Right lobe of liver (tissue), 6 donors: ENCODE results near the gene ANKRD13D. TPM values are rescaled to one million over a fixed set of nuclear protein-coding genes. Genes with fewer than 3 reads are reported as not detected.
"Not testable (repeated sequence)": the region's sequence is repeated elsewhere in the genome, so short reads cannot be mapped to it uniquely, and the experiment has no call there.

ENCODE experiments used
- ATAC-seq, 4 donors: fragments of 200-7000 bp; cut with Tn5 transposase; one replicate each; pipeline ENCODE4 v1.9.1; 2020; ENCODE audit warnings: mild to moderate bottlenecking in 4 of 4, moderate library complexity in 4 of 4
- DNase-seq, 3 donors: peaks; one replicate each; pipeline ENCODE4 v3.0.0-alpha.2; 2020
- H3K27ac ChIP-seq, 3 donors: fragments of 200-600 bp; one replicate each; pipeline ENCODE4 v1.8.0; 2022
- H3K27me3 ChIP-seq, 2 donors: fragments of 200-600 bp; one replicate each; pipeline ENCODE4 v1.8.0; 2022
- H3K36me3 ChIP-seq, 4 donors: fragments of 200-600 bp; sonication (generic) in 1 of 4; one replicate each; pipeline versions ENCODE4 v1.5.1 to v1.8.0; 2017 to 2022; ENCODE audit warnings: control low read depth in 1 of 4
- H3K4me1 ChIP-seq, 4 donors: fragments of 200-600 bp; sonication (generic) in 1 of 4; one replicate each; pipeline versions ENCODE4 v1.5.1 to v1.8.0; 2017 to 2022; ENCODE audit warnings: control low read depth in 1 of 4
- H3K4me3 ChIP-seq, 3 donors: fragments of 200-600 bp; one replicate each; pipeline ENCODE4 v1.8.0; 2022
- H3K9me3 ChIP-seq, 4 donors: fragments of 200-600 bp; sonication (generic) in 1 of 4; one replicate each; pipeline versions ENCODE4 v1.5.1 to v1.8.0; 2017 to 2022; ENCODE audit warnings: control low read depth in 1 of 4
- POLR2A ChIP-seq: fragments of 450-650 bp; IDR thresholded peaks from one replicate; pipeline ENCODE4 v1.6.1; 2017; ENCODE audit warnings: antibody characterized with exemption, mild to moderate bottlenecking
- WGBS: methylation state at CpG from one replicate; pipeline ENCODE4 v1.1.6; 2018; ENCODE audit warnings: low coverage, low lambda C conversion rate; ENCODE audit not compliant: insufficient coverage; ENCODE audit errors: missing lambda C conversion rate; 5-methylcytosine and 5-hydroxymethylcytosine counted together
- intact Hi-C, 2 donors: fragments of 100-400 bp; cut with DNase I; formaldehyde crosslinking; loops; one replicate each; pipeline versions ENCODE4 v1.11.2 to v1.14.1; 2022
- total RNA-seq, 6 experiments: library from RNA; depleted of rRNA in 2 of 6; stranded (reverse); fragments of >200 nt in 2 of 6; fragmentation: NEBNext Ultra II Directional in 3 of 6; extraction: Animal tissue kit (Norgen Biotek cat#: 25700) in 3 of 6; gene quantifications; one replicate each; pipeline versions ENCODE4 v1.1.0 to v1.2.4, GENCODE V29; 2016 to 2023
- TF ChIP-seq, protein P1 (sequence below), 4 donors: fragments of 200-600 bp in 3 of 4; fragments of 450-650 bp in 1 of 4; IDR thresholded peaks; one replicate each; pipeline versions ENCODE4 v1.5.1 to v1.8.0; 2016 to 2022; ENCODE audit warnings: antibody characterized with exemption in 4 of 4, mild to moderate bottlenecking in 2 of 4
- donor health status: DM: no; HTN: yes; CAD: no.
- donor health status: DM: no; HTN: no; CAD: no.
- donor health status: DM: no; HTN: no; CAD: no.
- donor health status: DM: no; HTN: yes; CAD: no.
- donor health status: DM: no; HTN: yes; CAD: no.

The ANKRD13D gene
- total RNA-seq, 6 experiments from 2014 or later: 7.7 to 14.1 (median 10.4) TPM

DNA sequence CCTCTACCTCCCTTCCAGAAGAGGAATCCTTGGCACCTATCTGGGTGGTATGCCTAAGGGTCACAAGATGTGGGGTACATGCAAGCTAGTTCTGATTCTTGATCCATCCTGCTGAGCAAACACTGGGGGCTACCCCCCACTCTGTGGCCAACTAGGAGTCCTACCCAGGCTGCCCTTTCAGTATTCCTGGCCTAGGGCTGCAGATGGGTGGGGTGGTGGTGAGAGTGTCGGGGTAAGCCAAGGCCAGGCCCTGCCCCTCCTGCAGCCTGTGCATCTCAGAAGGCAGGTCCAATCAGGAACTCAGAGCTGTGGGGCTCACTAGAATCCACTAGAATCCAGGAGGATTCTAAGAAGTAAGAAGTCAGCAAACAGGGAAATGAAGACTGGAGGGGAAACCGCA lies 25.1 kb downstream of the ANKRD13D start:
- Histone ChIP-seq H3K4me3 (no peak overlapping the region), H3K36me3 (peaks cover 0 to 9% (median 0%) of the 10 kb centered on the region in 4 donors), H3K9me3 (no peaks in the 10 kb centered on the region), H3K27ac (no peak overlapping the region), H3K4me1 (peaks cover 0 to 7% (median 0%) of the 10 kb centered on the region in 4 donors), H3K27me3 (no peaks in the 10 kb centered on the region)
- 100% methylated on average over 1 of the region's 2 CpGs for WGBS
- intact Hi-C loops: loop anchor here in 1 of 2 donors (5.0 kb wide), 1 partner anchor 52 kb away; no protein-coding TSS in a partner anchor
- DNase-seq (no peak), ATAC-seq (no peak)
- TF ChIP-seq POLR2A: no peak
- TF ChIP-seq, protein P1, sequence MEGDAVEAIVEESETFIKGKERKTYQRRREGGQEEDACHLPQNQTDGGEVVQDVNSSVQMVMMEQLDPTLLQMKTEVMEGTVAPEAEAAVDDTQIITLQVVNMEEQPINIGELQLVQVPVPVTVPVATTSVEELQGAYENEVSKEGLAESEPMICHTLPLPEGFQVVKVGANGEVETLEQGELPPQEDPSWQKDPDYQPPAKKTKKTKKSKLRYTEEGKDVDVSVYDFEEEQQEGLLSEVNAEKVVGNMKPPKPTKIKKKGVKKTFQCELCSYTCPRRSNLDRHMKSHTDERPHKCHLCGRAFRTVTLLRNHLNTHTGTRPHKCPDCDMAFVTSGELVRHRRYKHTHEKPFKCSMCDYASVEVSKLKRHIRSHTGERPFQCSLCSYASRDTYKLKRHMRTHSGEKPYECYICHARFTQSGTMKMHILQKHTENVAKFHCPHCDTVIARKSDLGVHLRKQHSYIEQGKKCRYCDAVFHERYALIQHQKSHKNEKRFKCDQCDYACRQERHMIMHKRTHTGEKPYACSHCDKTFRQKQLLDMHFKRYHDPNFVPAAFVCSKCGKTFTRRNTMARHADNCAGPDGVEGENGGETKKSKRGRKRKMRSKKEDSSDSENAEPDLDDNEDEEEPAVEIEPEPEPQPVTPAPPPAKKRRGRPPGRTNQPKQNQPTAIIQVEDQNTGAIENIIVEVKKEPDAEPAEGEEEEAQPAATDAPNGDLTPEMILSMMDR (IDR thresholded peaks at IDR 0.05): no peak

DNA sequence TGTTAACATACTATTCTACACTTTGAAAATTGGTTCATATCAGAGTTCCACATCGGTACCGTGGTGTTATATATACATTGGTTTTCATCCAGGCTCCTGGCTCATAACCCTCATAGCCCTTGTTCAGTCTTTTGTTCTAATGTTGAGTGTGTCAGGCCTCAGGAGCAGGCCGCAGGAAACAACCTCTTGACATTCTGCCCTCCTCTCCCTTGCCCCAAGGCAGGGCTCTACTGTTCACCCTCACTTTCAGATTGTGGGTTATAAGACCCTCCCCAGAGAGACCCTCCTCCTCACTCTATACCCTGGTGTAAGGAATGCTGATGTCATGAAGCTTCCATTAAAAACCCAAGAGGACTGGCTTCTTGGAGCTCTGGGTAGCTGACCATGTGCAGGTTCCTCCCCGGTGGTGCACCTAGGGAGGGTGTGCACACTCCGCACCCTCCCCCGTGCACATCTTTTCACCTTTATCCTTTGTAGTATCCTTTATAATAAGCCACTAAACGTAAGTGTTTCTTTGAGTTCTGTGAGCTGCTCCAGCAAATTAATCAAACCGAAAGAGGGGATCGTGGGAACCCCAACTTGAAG lies 26.3 kb downstream of the ANKRD13D start:
- Histone ChIP-seq H3K36me3 (no peaks in the 10 kb centered on the region), H3K4me1 (peaks cover 0 to 7% (median 0%) of the 10 kb centered on the region in 4 donors), H3K4me3 (no peak overlapping the region), H3K9me3 (no peaks in the 10 kb centered on the region), H3K27ac (no peak overlapping the region), H3K27me3 (no peaks in the 10 kb centered on the region)
- intact Hi-C loops: no loop called here
- no peak for DNase-seq
- WGBS: 86% methylated on average over 7 of the region's 9 CpGs
- TF ChIP-seq, protein P1 (IDR thresholded peaks at IDR 0.05): no peak
- no peak for TF ChIP-seq POLR2A
- no peak for ATAC-seq

GRCh38 chr11:67316882-67317204 lies 27.7 kb downstream of the ANKRD13D start:
- ATAC-seq (peak in 1 of 4 donors; percentile 1), DNase-seq (no peak)
- Histone ChIP-seq H3K4me3 (peak overlapping the region; percentile 72 to 93 (median 90)), H3K9me3 (no peaks in the 10 kb centered on the region), H3K27ac (peak overlapping the region; percentile 81 to 90 (median 83)), H3K27me3 (no peaks in the 10 kb centered on the region), H3K4me1 (peaks cover 0 to 7% (median 0%) of the 10 kb centered on the region in 4 donors), H3K36me3 (no peaks in the 10 kb centered on the region)
- intact Hi-C loops: no loop called here
- TF ChIP-seq POLR2A: no peak
- 0% methylated on average over 8 of the region's 10 CpGs for WGBS

GRCh38 chr11:67317205-67317887 lies 28.2 kb downstream of the ANKRD13D start:
- peak overlapping the region; percentile 81 to 90 (median 83) for H3K27ac ChIP-seq
- DNase-seq (peak; percentile 95 to 97 (median 96)), ATAC-seq (peak; percentile 90 to 94 (median 92))
- H3K9me3 ChIP-seq: no peaks in the 10 kb centered on the region
- peaks cover 0 to 7% (median 0%) of the 10 kb centered on the region in 4 donors for H3K4me1 ChIP-seq
- peak overlapping the region; percentile 72 to 93 (median 90) for H3K4me3 ChIP-seq
- intact Hi-C loops: no loop called here
- H3K36me3 ChIP-seq: no peaks in the 10 kb centered on the region
- no peaks in the 10 kb centered on the region for H3K27me3 ChIP-seq
- TF ChIP-seq POLR2A: peak; percentile 56
- TF ChIP-seq, protein P1 (IDR thresholded peaks at IDR 0.05): peak; percentile 93 to 99 (median 96)
- 0% methylated on average over 25 of the region's 55 CpGs for WGBS

- Histone ChIP-seq H3K36me3 (no peaks in the 10 kb centered on the region), H3K4me3 (peak overlapping the region; percentile 72 to 93 (median 90)), H3K27ac (peak overlapping the region in 1 of 3 donors; percentile 90), H3K27me3 (no peaks in the 10 kb centered on the region), H3K4me1 (peaks cover 0 to 7% (median 0%) of the 10 kb centered on the region in 4 donors), H3K9me3 (no peaks in the 10 kb centered on the region)
- WGBS: 0% methylated on average over 32 of the region's 53 CpGs
- no peak for DNase-seq
- peak; percentile 22 to 46 (median 36) for ATAC-seq
- TF ChIP-seq, protein P1 (IDR thresholded peaks at IDR 0.05): no peak
- intact Hi-C loops: no loop called here
These were observed 28.9 kb downstream of the ANKRD13D start for GRCh38 chr11:67317888-67318555.

DNA sequence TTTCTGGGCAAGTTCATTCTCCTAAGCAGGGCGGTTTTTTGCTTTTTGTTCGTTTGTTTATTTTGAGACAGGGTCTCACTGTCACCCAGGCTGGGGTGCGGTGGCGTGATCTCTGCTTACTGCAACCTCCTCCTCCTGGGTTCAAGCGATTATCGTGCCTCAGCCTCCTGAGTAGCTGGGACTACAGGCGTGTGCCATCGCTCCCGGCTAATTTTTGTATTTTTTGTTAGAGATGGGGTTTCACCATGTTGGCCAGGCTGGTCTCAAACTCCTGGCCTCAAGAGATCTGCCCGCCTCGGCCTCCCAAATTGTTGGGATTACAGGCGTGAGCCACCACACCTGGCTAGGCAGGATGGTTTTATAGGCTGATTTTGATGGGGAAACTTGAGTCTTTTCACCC lies 29.8 kb downstream of the ANKRD13D start:
- H3K27me3 ChIP-seq, ATAC-seq, intact Hi-C loops, H3K4me1 ChIP-seq, H3K36me3 ChIP-seq, H3K9me3 ChIP-seq, H3K4me3 ChIP-seq, H3K27ac ChIP-seq, DNase-seq: not testable (repeated sequence)
- 90% methylated on average over 9 of the region's 12 CpGs for WGBS
